SK-N-SH (cell line): ENCODE results near the gene ALDH3B1. TPM values are rescaled to one million over a fixed set of nuclear protein-coding genes. Genes with fewer than 3 reads are reported as not detected.

Source experiments
- polyA plus RNA-seq, 3 experiments: library from polyadenylated mRNA; depleted of rRNA; stranded (reverse); fragments of >200 nt; gene quantifications; 2 replicates each; pipeline ENCODE4 v1.2.3, GENCODE V29; 2012
- small RNA-seq, 7 experiments: library from RNA; depleted of rRNA; stranded (forward); fragments of <200 nt; gene quantifications; one replicate each; pipeline ENCODE3, GENCODE V24; 2012

Gene ALDH3B1
- polyA plus RNA-seq, 1 of the 3 experiments (the other 2 are of a cell fraction): 14.9 TPM

Small RNA genes within 50 kb of the gene (small RNA-seq; reads per million reads assigned to genes)
- gene MIR6753: 0 reads per million in 7 experiments

Other genes with a start within 250 kb of the ALDH3B1 start
- gene UNC93B1, start 6.2 kb upstream of the ALDH3B1 start, polyA plus RNA-seq (2012; rRNA removed): 28.9 and 30.9 TPM in 2 replicates
- gene NDUFS8, start 20.4 kb downstream of the ALDH3B1 start, polyA plus RNA-seq (2012; rRNA removed): 87.2 and 123 TPM in 2 replicates
- 0.58 and 0.73 TPM in 2 replicates for gene TCIRG1, start 28.7 kb downstream of the ALDH3B1 start, polyA plus RNA-seq (2012; rRNA removed)
- 12.3 and 13.7 TPM in 2 replicates for gene CHKA, start 111.1 kb downstream of the ALDH3B1 start, polyA plus RNA-seq (2012; rRNA removed)
- gene KMT5B, start 203.0 kb downstream of the ALDH3B1 start, polyA plus RNA-seq (2012; rRNA removed): 8.4 and 10.4 TPM in 2 replicates